ENCODE measurements around the gene TAS1R3. TPM values are rescaled to one million over a fixed set of nuclear protein-coding genes. Genes with fewer than 3 reads are reported as not detected.

The TAS1R3 gene
- total and polyA plus RNA-seq, 4 donors, result 0.13 to 1.3 (median 0.55) TPM

DNA sequence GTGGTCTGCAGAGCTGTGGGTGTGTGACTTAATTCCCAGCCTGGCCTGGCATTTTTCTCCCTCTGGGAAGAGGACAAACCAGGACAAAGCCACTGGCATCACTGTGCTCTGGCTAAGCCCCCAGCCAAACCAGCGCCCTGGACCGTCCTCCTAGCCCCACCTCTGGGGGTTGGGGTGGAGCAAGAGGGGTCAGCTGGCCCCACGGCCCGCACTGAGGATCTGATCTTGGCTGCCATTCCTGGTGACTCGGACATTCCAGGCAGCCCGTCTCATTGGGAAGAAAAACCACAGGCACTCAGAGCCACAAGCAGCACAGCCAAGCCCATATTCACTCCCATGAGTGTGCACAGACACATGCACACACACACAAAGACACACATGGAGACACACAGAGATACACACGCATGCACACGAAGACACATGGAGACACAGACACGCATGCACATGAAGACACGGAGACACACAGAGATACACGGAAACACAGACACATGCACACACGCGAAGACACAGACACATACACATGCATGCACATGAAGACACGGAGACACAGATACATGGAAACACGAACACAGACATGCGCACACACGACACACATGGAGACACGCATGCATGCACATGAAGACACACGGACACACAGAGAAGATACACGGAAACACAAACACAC, 29.6 kb downstream of the TAS1R3 start:
- ATAC-seq (ENCODE audit: insufficient read depth, low FRiP score) (peak; percentile 44), DNase-seq (peak in 2 of 3 donors; percentile 31 to 46)
- Histone ChIP-seq H3K36me3 (ENCODE audit: control insufficient read depth in 4 of 4, insufficient read depth in 4 of 4, low read length in 4 of 4) (no peaks in the 10 kb centered on the region), H3K27ac (ENCODE audit: low read depth in 1 of 2, low read length in 1 of 2) (peak overlapping the region in 1 of 2 donors; percentile 44), H3K9me3 (ENCODE audit: control insufficient read depth in 4 of 4, insufficient read depth in 3 of 4, low read length in 3 of 4) (peaks cover 0 to 3% (median 0%) of the 10 kb centered on the region in 4 donors), H3K4me3 (no peak overlapping the region), H3K27me3 (ENCODE audit: control insufficient read depth in 3 of 3, insufficient read depth in 3 of 3, low read length in 2 of 3) (peaks cover 0 to 4% (median 0%) of the 10 kb centered on the region in 3 donors), H3K9ac (ENCODE audit: insufficient read depth in 1 of 2, low read length in 2 of 2) (no peak overlapping the region), H3K4me1 (ENCODE audit: control insufficient read depth in 5 of 5, insufficient read depth in 5 of 5, low read length in 5 of 5) (peaks cover 0 to 39% (median 11%) of the 10 kb centered on the region in 5 donors)
- WGBS, 2 donors, result 69 to 76% methylated on average over 20 of the region's 20 CpGs
- TF ChIP-seq CTCF (IDR thresholded peaks at IDR 0.05; ENCODE audit: control extremely low read depth, extremely low read depth), result no peak

GRCh38 chr1:1361233-1361981, 30.3 kb downstream of the TAS1R3 start:
- 68 to 72% methylated on average over 35 of the region's 35 CpGs for WGBS, 2 donors
- Histone ChIP-seq H3K36me3 (ENCODE audit: control insufficient read depth in 4 of 4, insufficient read depth in 4 of 4, low read length in 4 of 4) (no peaks in the 10 kb centered on the region), H3K4me3 (no peak overlapping the region), H3K27me3 (ENCODE audit: control insufficient read depth in 3 of 3, insufficient read depth in 3 of 3, low read length in 2 of 3) (peaks cover 0 to 4% (median 0%) of the 10 kb centered on the region in 3 donors), H3K9me3 (ENCODE audit: control insufficient read depth in 4 of 4, insufficient read depth in 3 of 4, low read length in 3 of 4) (peaks cover 0 to 3% (median 0%) of the 10 kb centered on the region in 4 donors), H3K27ac (ENCODE audit: low read depth in 1 of 2, low read length in 1 of 2) (peak overlapping the region in 1 of 2 donors; percentile 44), H3K9ac (ENCODE audit: insufficient read depth in 1 of 2, low read length in 2 of 2) (peak overlapping the region in 1 of 2 donors; percentile 19), H3K4me1 (ENCODE audit: control insufficient read depth in 5 of 5, insufficient read depth in 5 of 5, low read length in 5 of 5) (peaks cover 0 to 39% (median 11%) of the 10 kb centered on the region in 5 donors)
- TF ChIP-seq CTCF (IDR thresholded peaks at IDR 0.05; ENCODE audit: control extremely low read depth, extremely low read depth), result no peak
- DNase-seq, result no peak
- ATAC-seq (ENCODE audit: insufficient read depth, low FRiP score), result no peak

GRCh38 chr1:1361982-1362423, 30.9 kb downstream of the TAS1R3 start:
- ATAC-seq (ENCODE audit: insufficient read depth, low FRiP score), result no peak
- H3K9me3 ChIP-seq (ENCODE audit: control insufficient read depth in 4 of 4, insufficient read depth in 3 of 4, low read length in 3 of 4), result peaks cover 0 to 3% (median 0%) of the 10 kb centered on the region in 4 donors
- H3K36me3 ChIP-seq (ENCODE audit: control insufficient read depth in 4 of 4, insufficient read depth in 4 of 4, low read length in 4 of 4), result no peaks in the 10 kb centered on the region
- H3K4me1 ChIP-seq (ENCODE audit: control insufficient read depth in 5 of 5, insufficient read depth in 5 of 5, low read length in 5 of 5), result peaks cover 0 to 36% (median 11%) of the 10 kb centered on the region in 5 donors
- peak; percentile 80 to 85 (median 81) for DNase-seq
- 26 to 28% methylated on average over 13 of the region's 13 CpGs for WGBS, 2 donors
- peak overlapping the region in 1 of 2 donors; percentile 61 for H3K27ac ChIP-seq (ENCODE audit: low read depth in 1 of 2, low read length in 1 of 2)
- no peak overlapping the region for H3K4me3 ChIP-seq
- H3K27me3 ChIP-seq (ENCODE audit: control insufficient read depth in 3 of 3, insufficient read depth in 3 of 3, low read length in 2 of 3), result peaks cover 0 to 4% (median 0%) of the 10 kb centered on the region in 3 donors
- peak overlapping the region in 1 of 2 donors; percentile 19 for H3K9ac ChIP-seq (ENCODE audit: insufficient read depth in 1 of 2, low read length in 2 of 2)
- TF ChIP-seq CTCF (IDR thresholded peaks at IDR 0.05; ENCODE audit: control extremely low read depth, extremely low read depth), result no peak

Data from lung (tissue), 12 donors.